ENCODE measurements around the gene PTPRZ1.

DNA sequence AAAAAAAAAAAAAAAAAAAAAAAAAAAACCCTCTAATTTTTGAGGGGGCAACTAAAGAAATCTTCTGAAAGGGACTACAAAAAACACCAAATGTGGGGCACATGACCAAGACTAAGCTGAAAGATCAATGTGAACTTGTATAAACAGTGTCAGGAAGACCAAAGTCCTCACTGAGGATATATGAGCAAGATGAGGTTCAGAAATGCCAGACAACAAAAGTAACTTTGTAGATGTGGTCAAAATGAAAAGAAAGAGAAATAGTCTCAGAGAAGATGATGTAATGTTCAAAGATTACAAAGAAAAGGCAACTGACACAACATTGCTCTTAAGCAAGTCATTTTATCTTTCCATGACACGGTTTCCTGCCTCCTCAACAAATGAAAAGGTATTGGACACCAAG, 48.7 kb upstream of the PTPRZ1 start:
- TF ChIP-seq RXRA (CRISPR knock-in tag; IDR thresholded peaks at IDR 0.05) (no peak), MYC (CRISPR knock-in tag; IDR thresholded peaks at IDR 0.05; ENCODE audit: borderline replicate concordance) (no peak), ZNF749 (CRISPR knock-in tag; IDR thresholded peaks at IDR 0.05; ENCODE audit: borderline replicate concordance) (no peak)
- TF ChIP-seq, protein P1, sequence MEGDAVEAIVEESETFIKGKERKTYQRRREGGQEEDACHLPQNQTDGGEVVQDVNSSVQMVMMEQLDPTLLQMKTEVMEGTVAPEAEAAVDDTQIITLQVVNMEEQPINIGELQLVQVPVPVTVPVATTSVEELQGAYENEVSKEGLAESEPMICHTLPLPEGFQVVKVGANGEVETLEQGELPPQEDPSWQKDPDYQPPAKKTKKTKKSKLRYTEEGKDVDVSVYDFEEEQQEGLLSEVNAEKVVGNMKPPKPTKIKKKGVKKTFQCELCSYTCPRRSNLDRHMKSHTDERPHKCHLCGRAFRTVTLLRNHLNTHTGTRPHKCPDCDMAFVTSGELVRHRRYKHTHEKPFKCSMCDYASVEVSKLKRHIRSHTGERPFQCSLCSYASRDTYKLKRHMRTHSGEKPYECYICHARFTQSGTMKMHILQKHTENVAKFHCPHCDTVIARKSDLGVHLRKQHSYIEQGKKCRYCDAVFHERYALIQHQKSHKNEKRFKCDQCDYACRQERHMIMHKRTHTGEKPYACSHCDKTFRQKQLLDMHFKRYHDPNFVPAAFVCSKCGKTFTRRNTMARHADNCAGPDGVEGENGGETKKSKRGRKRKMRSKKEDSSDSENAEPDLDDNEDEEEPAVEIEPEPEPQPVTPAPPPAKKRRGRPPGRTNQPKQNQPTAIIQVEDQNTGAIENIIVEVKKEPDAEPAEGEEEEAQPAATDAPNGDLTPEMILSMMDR (CRISPR knock-in tag; IDR thresholded peaks at IDR 0.05): no peak
